ENCODE results near the gene REL.

DNA sequence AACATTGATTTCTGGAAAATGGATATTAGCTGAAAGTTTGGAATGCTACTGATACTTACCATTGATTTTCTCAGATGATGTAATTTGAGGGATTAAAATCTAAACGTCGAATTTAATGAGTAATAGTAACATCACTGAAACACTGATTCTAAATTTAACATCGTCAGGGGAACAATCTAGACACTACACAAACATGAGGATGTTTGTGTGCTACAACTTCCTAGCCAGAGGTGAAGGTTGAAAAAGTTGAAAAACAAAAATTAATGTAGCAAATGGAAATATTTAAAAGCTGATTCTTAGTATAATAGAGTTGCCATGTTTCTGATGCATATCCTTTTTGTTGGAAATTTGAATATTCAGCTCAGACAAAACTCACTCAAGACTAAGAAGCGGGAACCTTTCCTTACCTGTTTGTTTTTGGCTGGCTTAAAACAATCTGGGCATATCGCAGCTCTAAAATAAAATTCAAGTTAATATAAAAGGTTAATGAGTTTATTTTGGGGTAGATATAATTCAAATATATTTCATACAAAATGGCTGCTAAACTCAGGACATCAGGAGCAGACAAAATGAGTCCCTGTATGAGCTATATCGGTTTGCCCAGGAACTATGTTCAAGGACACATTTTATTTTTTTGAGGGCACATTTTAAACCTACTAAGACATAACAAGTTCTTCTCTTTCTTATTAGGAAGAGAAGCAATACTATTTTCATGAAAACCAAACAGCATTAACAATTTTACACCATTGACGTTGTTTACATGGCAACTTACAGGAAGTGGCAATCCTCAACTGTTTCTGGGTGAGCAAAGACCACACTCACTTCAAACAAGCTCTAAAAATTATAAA is 83.5 kb downstream of the REL start:
- TF ChIP-seq CTCF (conservative IDR thresholded peaks at IDR 0.05; ENCODE audit: low read depth, low read length) (no peak), POLR2A (IDR thresholded peaks at IDR 0.05; ENCODE audit: low read depth, low read length) (no peak), MAZ (IDR thresholded peaks at IDR 0.05; ENCODE audit: borderline replicate concordance, low read depth, low read length) (no peak), NFE2L2 (IDR thresholded peaks at IDR 0.05; ENCODE audit: low read depth, low read length) (no peak)

Measured in IMR-90 (cell line).